Thoracic aorta (tissue), 2 donors: ENCODE measurements around the gene GINS3. TPM values are rescaled to one million over a fixed set of nuclear protein-coding genes. Genes with fewer than 3 reads are reported as not detected.

Experiments used
- ATAC-seq: fragments of 150-250 bp; one replicate; pipeline ENCODE4 v1.8.0; 2017; ENCODE audit warnings: low read depth; ENCODE audit not compliant: insufficient number of reproducible peaks, low FRiP score
- DNase-seq: peaks from one replicate; pipeline ENCODE4 v3.0.0-alpha.2; 2020; ENCODE audit warnings: low spot score
- H3K27ac ChIP-seq, 2 donors: fragments of 200-600 bp; sonication (generic); 1 replicate in 1 of 2; 2 replicates in 1 of 2; pipeline ENCODE4 v1.5.1; 2016; ENCODE audit warnings: mild to moderate bottlenecking in 2 of 2, moderate library complexity in 2 of 2
- H3K27me3 ChIP-seq: fragments of 200-600 bp; sonication (generic); replicated peaks from 2 replicates; pipeline ENCODE4 v1.6.0; 2016; ENCODE audit warnings: mild to moderate bottlenecking; ENCODE audit not compliant: insufficient read depth
- H3K36me3 ChIP-seq: fragments of 200-600 bp; sonication (generic); one replicate; pipeline ENCODE4 v1.5.1; 2016
- H3K4me1 ChIP-seq, 2 donors: fragments of 200-600 bp; sonication (generic); 1 replicate in 1 of 2; 2 replicates in 1 of 2; pipeline versions ENCODE4 v1.5.1 to v1.6.0; 2016; ENCODE audit warnings: low read depth in 2 of 2, mild to moderate bottlenecking in 1 of 2; ENCODE audit not compliant: control insufficient read depth in 1 of 2
- H3K4me3 ChIP-seq: fragments of 200-600 bp; sonication (generic); 2 replicates; pipeline ENCODE4 v1.5.1; 2016; ENCODE audit warnings: mild to moderate bottlenecking
- H3K9me3 ChIP-seq: fragments of 200-600 bp; sonication (generic); 2 replicates; pipeline ENCODE4 v1.5.1; 2016
- total RNA-seq, 2 donors: library from RNA; depleted of rRNA; stranded (reverse); fragments of >200 nt; gene quantifications; one replicate each; pipeline versions ENCODE4 v1.1.0 to v1.2.3, GENCODE V29; 2016
- TF ChIP-seq, protein P1 (sequence below): fragments of 200-600 bp; sonication (generic); IDR thresholded peaks from one replicate; pipeline ENCODE4 v1.5.1; 2019; ENCODE audit warnings: antibody characterized with exemption

GINS3 gene
- total RNA-seq, 2 donors from 2014 or later: 1.1 to 1.3 TPM

- Histone ChIP-seq H3K27ac (no peak overlapping the region), H3K4me1 (no peaks in the 10 kb centered on the region), H3K27me3 (no peaks in the 10 kb centered on the region), H3K36me3 (no peaks in the 10 kb centered on the region), H3K4me3 (no peak overlapping the region), H3K9me3 (no peaks in the 10 kb centered on the region)
- no peak for ATAC-seq
- TF ChIP-seq, protein P1, sequence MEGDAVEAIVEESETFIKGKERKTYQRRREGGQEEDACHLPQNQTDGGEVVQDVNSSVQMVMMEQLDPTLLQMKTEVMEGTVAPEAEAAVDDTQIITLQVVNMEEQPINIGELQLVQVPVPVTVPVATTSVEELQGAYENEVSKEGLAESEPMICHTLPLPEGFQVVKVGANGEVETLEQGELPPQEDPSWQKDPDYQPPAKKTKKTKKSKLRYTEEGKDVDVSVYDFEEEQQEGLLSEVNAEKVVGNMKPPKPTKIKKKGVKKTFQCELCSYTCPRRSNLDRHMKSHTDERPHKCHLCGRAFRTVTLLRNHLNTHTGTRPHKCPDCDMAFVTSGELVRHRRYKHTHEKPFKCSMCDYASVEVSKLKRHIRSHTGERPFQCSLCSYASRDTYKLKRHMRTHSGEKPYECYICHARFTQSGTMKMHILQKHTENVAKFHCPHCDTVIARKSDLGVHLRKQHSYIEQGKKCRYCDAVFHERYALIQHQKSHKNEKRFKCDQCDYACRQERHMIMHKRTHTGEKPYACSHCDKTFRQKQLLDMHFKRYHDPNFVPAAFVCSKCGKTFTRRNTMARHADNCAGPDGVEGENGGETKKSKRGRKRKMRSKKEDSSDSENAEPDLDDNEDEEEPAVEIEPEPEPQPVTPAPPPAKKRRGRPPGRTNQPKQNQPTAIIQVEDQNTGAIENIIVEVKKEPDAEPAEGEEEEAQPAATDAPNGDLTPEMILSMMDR: no peak
- no peak for DNase-seq
Measured at GRCh38 chr16:58378401-58378800, 13.9 kb upstream of the GINS3 start.

- Histone ChIP-seq H3K4me1 (no peaks in the 10 kb centered on the region), H3K4me3 (no peak overlapping the region), H3K9me3 (no peaks in the 10 kb centered on the region), H3K27me3 (no peaks in the 10 kb centered on the region), H3K27ac (no peak overlapping the region), H3K36me3 (no peaks in the 10 kb centered on the region)
- TF ChIP-seq, protein P1: no peak
- ATAC-seq (no peak), DNase-seq (no peak)
Measured at GRCh38 chr16:58379736-58380135, 12.5 kb upstream of the GINS3 start.

GRCh38 chr16:58381661-58382060 is 10.6 kb upstream of the GINS3 start:
- Histone ChIP-seq H3K36me3 (no peaks in the 10 kb centered on the region), H3K27ac (no peak overlapping the region), H3K9me3 (no peaks in the 10 kb centered on the region), H3K4me3 (no peak overlapping the region), H3K27me3 (no peaks in the 10 kb centered on the region), H3K4me1 (no peaks in the 10 kb centered on the region)
- DNase-seq (no peak), ATAC-seq (no peak)
- TF ChIP-seq, protein P1: no peak

DNA sequence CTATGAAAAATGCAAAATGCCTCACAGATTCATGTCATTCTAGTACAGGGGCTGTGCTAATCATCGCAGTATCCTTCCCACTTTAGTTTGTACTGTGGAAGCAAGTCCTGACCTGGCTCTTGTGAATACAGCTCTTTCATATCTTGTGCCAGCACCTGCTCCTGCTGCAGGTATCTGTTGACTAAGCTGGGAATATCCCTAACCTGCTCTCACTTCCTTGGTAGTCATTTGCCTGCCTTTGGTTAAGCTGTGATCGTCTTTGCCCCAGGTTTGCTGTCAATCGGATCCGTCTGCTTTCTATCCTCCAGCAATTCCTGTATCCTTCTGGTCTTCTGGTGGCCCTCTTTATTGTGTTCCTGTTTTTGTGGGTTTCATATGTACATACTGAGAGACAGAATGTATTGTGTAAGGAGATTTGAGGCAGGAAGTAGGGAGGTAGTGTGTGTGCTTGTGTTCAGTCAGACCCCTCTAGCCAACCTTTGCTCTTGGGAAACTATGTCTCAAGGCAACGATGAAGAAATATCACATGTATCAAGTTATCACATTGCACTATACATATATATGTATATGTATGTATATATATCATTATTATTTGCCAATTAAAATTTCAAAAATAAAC is 7.7 kb upstream of the GINS3 start:
- DNase-seq (no peak), ATAC-seq (no peak)
- H3K27me3 ChIP-seq: no peaks in the 10 kb centered on the region
- TF ChIP-seq, protein P1: no peak
- H3K36me3 ChIP-seq: no peaks in the 10 kb centered on the region
- no peak overlapping the region for H3K27ac ChIP-seq
- no peaks in the 10 kb centered on the region for H3K4me1 ChIP-seq
- no peaks in the 10 kb centered on the region for H3K9me3 ChIP-seq
- H3K4me3 ChIP-seq: no peak overlapping the region

DNA sequence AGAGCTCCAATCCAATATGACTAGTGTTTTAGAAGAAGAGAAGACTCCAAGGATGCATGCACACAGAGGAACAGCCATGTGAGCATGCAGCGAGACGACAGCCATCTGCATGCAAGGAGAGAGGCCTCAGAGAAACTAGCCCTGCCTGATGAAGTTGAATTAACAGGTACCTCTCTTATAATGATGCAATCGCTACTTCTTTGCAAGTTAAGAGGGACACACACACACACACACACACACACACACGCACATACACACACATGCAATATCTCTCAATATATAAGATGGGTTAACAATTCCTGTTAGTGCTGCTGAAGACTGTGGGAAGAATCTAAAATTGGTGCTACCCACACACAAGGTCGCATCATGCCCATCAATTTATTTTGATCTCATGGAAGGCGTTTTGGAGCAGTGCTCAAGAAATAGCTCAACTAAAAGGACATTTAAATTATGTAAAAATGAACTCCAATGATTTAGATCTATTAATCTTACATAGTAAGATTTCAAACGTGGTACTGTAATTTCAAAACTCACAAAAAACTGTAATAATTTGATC is 7.0 kb upstream of the GINS3 start:
- no peak overlapping the region for H3K27ac ChIP-seq
- ATAC-seq: no peak
- no peaks in the 10 kb centered on the region for H3K9me3 ChIP-seq
- H3K27me3 ChIP-seq: no peaks in the 10 kb centered on the region
- TF ChIP-seq, protein P1: no peak
- no peaks in the 10 kb centered on the region for H3K36me3 ChIP-seq
- DNase-seq: no peak
- H3K4me3 ChIP-seq: no peak overlapping the region
- no peaks in the 10 kb centered on the region for H3K4me1 ChIP-seq
